ENCODE measurements around the gene COL6A2. TPM values are rescaled to one million over a fixed set of nuclear protein-coding genes. Genes with fewer than 3 reads are reported as not detected.

The COL6A2 gene
- total and polyA plus RNA-seq, 2 of the 13 experiments (the other 11 are each of a cell fraction or from before 2014, with no cell fraction given): 0.07 to 0.41 TPM

- no peak for TF ChIP-seq LRRFIP1 (CRISPR knock-in tag; conservative IDR thresholded peaks at IDR 0.05)
- no peak for TF ChIP-seq CAMTA2 (CRISPR knock-in tag; IDR thresholded peaks at IDR 0.05; ENCODE audit: borderline replicate concordance)
Measured at GRCh38 chr21:46078978-46079351, 18.9 kb upstream of the COL6A2 start (continued).

- TF ChIP-seq MNT (IDR thresholded peaks at IDR 0.05) (peak; percentile 96), PCBP1 (IDR thresholded peaks at IDR 0.05; ENCODE audit: borderline replicate concordance, low read depth, low read length) (no peak), U2AF1 (optimal IDR thresholded peaks at IDR 0.05; ENCODE audit: low read depth, low read length) (no peak), PHF5A (CRISPR knock-in tag; IDR thresholded peaks at IDR 0.05; ENCODE audit: low read depth, unreplicated experiment) (no peak), ZNF329 (CRISPR knock-in tag; IDR thresholded peaks at IDR 0.05; ENCODE audit: low read depth) (no peak)
- H2AFZ ChIP-seq (ENCODE audit: low read length): no peak overlapping the region
- WGBS (ENCODE audit: low lambda C conversion rate): 46% methylated on average over 19 of the region's 34 CpGs
- no peaks in the 10 kb centered on the region for H3K36me3 ChIP-seq (replicated peaks in 1 of 2; ENCODE audit: control insufficient read depth in 1 of 2, insufficient read depth in 2 of 2, low read length in 2 of 2)
- intact Hi-C loops (cut with micrococcal nuclease; ENCODE audit: unreplicated experiment): no loop called here
- no peaks in the 10 kb centered on the region for H3K9me3 ChIP-seq (ENCODE audit: low read length)
- no peak overlapping the region for H3K9ac ChIP-seq (ENCODE audit: insufficient read depth, low read depth, low read length)
- ATAC-seq (no peak), DNase-seq (ENCODE audit: low spot score) (no peak), FAIRE-seq (no peak)
- H4K20me1 ChIP-seq (ENCODE audit: insufficient read depth, low read length): no peaks in the 10 kb centered on the region
- H3K79me2 ChIP-seq (ENCODE audit: insufficient read depth, low read length): no peaks in the 10 kb centered on the region
- in situ Hi-C loops (cut with HindIII; ENCODE audit: extremely low pct_ligation_motif_present, low pct_unique_long_range_greater_than_20kb): no loop called here
- no peak overlapping the region for H3K4me3 ChIP-seq (replicated peaks in 1 of 3; ENCODE audit: insufficient read depth in 1 of 3, low read depth in 2 of 3, low read length in 3 of 3)
- no peak overlapping the region for H3K27ac ChIP-seq (ENCODE audit: extremely low read length, insufficient read depth, low read length)
- no peaks in the 10 kb centered on the region for H3K4me1 ChIP-seq (ENCODE audit: insufficient read depth, low read length)
- ChIA-PET POLR2A (no interaction called here), CTCF (ENCODE audit: low intra/inter-chr PET ratio, low total read pairs) (no interaction called here)
- no peak overlapping the region for H3K4me2 ChIP-seq (ENCODE audit: low read depth, low read length)
- no TSS peak for BruUV-seq (replicated peaks)
- peaks cover 20 to 51% of the 10 kb centered on the region in 2 experiments; a peak in 4 of 5 replicates for H3K27me3 ChIP-seq (ENCODE audit: control insufficient read depth in 1 of 2, insufficient read depth in 2 of 2, low read length in 2 of 2)
Measured at GRCh38 chr21:46079352-46080170, 18.4 kb upstream of the COL6A2 start.
